ENCODE data around the gene PDGFC. TPM values are rescaled to one million over a fixed set of nuclear protein-coding genes. Genes with fewer than 3 reads are reported as not detected.

Gene PDGFC
- total RNA-seq, 1 donor from 2014 or later = 31.3 TPM

DNA sequence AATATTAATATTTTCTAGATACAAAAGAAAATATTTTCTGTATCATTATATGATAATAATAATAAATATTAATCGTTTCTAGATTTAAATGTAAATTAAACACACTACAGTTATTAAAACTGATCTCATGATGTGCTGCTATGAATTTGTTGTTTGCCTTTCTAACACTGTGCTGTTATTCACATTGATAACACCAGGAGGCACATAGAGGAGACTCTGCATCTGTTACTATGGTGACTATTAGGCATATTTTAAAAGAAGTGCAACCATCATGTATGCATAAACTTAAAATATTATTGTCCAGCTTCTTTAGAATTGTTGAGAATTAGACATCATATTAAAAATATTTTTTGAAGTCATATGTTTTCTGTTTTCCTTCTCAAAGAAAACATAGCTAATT lies 11.8 kb upstream of the PDGFC start:
- Histone ChIP-seq H3K4me3 (no peak overlapping the region), H3K27me3 (no peaks in the 10 kb centered on the region), H3K27ac (no peak overlapping the region), H3K9me3 (no peaks in the 10 kb centered on the region), H3K4me1 (no peaks in the 10 kb centered on the region), H3K36me3 (no peaks in the 10 kb centered on the region)
- intact Hi-C loops (cut with DNase I) = no loop called here
- DNase-seq = no peak
- ATAC-seq = peak; percentile 51
- TF ChIP-seq, protein P1, sequence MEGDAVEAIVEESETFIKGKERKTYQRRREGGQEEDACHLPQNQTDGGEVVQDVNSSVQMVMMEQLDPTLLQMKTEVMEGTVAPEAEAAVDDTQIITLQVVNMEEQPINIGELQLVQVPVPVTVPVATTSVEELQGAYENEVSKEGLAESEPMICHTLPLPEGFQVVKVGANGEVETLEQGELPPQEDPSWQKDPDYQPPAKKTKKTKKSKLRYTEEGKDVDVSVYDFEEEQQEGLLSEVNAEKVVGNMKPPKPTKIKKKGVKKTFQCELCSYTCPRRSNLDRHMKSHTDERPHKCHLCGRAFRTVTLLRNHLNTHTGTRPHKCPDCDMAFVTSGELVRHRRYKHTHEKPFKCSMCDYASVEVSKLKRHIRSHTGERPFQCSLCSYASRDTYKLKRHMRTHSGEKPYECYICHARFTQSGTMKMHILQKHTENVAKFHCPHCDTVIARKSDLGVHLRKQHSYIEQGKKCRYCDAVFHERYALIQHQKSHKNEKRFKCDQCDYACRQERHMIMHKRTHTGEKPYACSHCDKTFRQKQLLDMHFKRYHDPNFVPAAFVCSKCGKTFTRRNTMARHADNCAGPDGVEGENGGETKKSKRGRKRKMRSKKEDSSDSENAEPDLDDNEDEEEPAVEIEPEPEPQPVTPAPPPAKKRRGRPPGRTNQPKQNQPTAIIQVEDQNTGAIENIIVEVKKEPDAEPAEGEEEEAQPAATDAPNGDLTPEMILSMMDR (IDR thresholded peaks at IDR 0.05) = peak; percentile 41

DNA sequence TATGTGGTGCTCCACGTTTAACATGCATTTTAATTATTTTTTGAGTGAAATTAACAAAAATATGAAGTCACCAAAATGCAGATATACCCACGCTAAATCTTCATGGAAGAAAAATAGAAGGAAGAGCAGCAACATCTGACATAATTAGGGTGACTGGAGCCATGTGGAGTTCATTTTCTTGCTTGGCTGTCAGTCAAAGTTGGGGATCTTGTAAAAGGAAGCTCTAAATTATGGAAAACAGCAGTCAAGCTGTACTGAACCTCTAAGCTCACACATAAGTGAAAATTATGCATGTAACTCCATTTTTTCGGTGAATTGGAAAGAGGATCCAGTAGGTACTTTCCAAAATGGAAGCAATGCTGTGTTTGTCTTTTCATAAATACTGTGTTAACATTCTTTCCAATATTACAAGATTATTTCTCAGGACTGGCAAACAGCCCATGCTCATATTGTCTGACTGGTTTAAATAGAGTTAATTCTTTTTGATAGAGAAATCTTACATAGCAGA lies 9.7 kb upstream of the PDGFC start:
- DNase-seq (no peak), ATAC-seq (no peak)
- intact Hi-C loops (cut with DNase I) = no loop called here
- Histone ChIP-seq H3K27me3 (no peaks in the 10 kb centered on the region), H3K9me3 (no peaks in the 10 kb centered on the region), H3K4me3 (no peak overlapping the region), H3K36me3 (no peaks in the 10 kb centered on the region), H3K27ac (no peak overlapping the region), H3K4me1 (no peaks in the 10 kb centered on the region)
- TF ChIP-seq, protein P1 (IDR thresholded peaks at IDR 0.05) = no peak

DNA sequence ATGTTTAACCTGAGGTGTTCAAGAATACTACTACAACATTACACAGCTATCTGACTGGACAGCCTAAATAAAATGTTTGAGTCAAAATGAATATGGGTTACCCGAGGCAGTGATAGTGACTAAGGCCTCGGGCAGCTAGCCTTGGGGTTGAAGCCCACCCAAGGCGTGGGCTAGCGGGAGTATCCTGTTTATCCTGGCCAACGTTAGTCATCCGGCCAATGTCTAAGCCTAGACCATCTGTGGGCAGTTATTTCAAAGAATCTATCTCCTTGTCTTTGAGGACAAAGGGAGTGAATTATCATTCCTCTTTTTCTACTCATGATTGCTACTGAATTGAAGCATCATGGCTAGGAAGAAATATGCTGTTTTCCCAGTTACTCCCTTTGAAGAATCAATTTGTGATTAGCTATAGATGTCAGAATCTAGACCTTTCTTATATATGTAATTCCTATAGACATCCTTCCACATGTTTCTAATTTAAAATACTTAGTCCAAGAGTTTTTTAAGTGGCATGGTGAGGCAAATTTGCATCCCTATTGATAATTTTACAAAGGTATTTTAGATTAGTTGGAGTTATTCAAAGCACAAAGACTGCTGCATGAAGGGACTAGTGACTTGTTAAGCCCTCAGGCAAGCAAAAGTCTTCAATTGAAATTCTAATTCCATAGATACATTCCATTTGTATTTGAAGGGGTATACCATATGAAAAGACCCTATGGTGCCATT lies 6.0 kb upstream of the PDGFC start:
- no peaks in the 10 kb centered on the region for H3K9me3 ChIP-seq
- H3K4me1 ChIP-seq = peaks cover 5% of the 10 kb centered on the region
- H3K27me3 ChIP-seq = no peaks in the 10 kb centered on the region
- TF ChIP-seq, protein P1 (IDR thresholded peaks at IDR 0.05) = no peak
- ATAC-seq (no peak), DNase-seq (no peak)
- intact Hi-C loops (cut with DNase I) = no loop called here
- H3K27ac ChIP-seq = no peak overlapping the region
- no peaks in the 10 kb centered on the region for H3K36me3 ChIP-seq
- no peak overlapping the region for H3K4me3 ChIP-seq

DNA sequence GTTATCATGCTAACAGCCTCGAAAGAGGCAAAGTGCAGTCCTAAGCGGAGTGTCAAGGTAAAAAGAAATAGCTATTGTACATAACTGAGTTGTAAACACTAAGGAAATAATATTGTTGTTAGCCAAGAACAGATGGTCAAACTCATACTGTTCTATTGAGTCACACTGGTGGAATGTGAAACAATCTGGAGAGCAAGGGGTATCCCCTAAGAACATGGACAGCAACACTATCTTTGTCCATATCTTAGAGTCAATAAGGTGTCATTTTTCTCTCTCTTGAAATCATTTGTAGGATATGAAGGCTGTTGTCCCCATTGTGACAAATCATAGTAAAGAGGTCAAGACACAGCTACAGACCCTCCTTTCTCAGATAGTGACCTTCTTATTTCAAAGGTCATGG lies 4.5 kb upstream of the PDGFC start:
- no peak overlapping the region for H3K4me3 ChIP-seq
- H3K9me3 ChIP-seq = no peaks in the 10 kb centered on the region
- no peaks in the 10 kb centered on the region for H3K36me3 ChIP-seq
- H3K27me3 ChIP-seq = no peaks in the 10 kb centered on the region
- H3K27ac ChIP-seq = no peak overlapping the region
- DNase-seq = no peak
- H3K4me1 ChIP-seq = peaks cover 11% of the 10 kb centered on the region
- intact Hi-C loops (cut with DNase I) = no loop called here
- TF ChIP-seq, protein P1 (IDR thresholded peaks at IDR 0.05) = no peak
- ATAC-seq = no peak

DNA sequence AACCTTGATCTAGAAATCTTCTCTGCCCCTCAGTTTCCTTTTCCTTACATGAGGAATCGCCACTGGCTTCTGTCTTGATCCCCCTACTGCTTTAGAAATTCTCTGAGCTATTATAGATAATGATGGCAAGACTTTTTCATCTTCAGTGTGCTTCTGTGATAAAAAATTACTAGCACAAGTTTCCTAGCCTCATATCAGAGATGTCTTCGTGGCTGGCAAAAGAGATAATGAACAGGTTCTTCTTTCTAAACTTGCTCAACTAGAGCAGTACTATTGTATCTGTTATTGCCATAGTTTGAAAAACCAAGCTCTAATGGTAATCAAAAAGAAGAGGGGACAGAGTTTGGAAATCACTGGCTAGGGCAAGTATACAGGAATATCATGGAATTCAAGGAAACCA lies 4.1 kb upstream of the PDGFC start:
- H3K27me3 ChIP-seq = no peaks in the 10 kb centered on the region
- H3K9me3 ChIP-seq = no peaks in the 10 kb centered on the region
- H3K4me1 ChIP-seq = peaks cover 11% of the 10 kb centered on the region
- intact Hi-C loops (cut with DNase I) = no loop called here
- TF ChIP-seq, protein P1 (IDR thresholded peaks at IDR 0.05) = no peak
- no peak overlapping the region for H3K27ac ChIP-seq
- no peaks in the 10 kb centered on the region for H3K36me3 ChIP-seq
- no peak for DNase-seq
- ATAC-seq = no peak
- no peak overlapping the region for H3K4me3 ChIP-seq
